NCI-H2196 (cell line): ENCODE data around the gene IRGC.
"Not testable (repeated sequence)": the region's sequence is repeated elsewhere in the genome, so short reads cannot be mapped to it uniquely, and the experiment has no call there.

Experiments used
- DNase-seq: peaks from one replicate; lab custom pipeline; 2025; ENCODE audit not compliant: unreplicated experiment; lab: John Stamatoyannopoulos, UW

Gene IRGC

DNA sequence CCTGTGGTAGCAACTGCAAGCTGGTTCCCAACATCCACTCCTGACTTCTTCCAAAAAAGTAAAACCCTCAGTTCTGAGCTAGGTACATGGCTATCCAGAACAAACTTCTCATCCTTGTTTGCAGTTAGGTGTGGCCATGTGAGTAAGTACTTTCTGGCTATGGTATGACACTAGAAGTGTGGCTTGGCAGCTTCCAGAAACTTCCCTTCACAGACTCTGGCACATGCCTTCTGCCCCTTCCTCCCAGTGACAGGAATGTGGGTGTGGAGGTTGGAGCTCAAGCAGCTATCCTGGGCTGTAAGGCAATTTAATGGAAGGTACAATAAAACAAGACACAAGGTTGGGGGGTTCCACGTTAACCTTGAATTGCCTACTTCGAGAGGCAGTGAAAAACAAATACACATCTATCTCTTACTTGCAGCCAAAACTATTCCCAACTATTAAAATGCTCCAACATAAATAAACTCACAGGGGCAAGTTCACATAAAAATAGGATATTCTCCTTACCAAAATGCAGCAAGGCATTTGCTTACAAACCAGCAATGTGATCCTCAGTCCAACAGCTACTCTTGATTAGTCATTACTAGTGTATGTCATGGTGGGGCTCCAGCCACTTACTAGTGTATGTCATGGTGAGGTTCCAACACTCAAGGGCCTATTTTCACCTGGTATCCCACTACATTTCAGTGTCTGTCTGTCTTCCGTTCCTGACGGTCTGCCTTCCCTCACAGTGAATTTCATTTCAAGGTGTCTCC, 35.8 kb downstream of the IRGC start:
- no peak for DNase-seq

DNA sequence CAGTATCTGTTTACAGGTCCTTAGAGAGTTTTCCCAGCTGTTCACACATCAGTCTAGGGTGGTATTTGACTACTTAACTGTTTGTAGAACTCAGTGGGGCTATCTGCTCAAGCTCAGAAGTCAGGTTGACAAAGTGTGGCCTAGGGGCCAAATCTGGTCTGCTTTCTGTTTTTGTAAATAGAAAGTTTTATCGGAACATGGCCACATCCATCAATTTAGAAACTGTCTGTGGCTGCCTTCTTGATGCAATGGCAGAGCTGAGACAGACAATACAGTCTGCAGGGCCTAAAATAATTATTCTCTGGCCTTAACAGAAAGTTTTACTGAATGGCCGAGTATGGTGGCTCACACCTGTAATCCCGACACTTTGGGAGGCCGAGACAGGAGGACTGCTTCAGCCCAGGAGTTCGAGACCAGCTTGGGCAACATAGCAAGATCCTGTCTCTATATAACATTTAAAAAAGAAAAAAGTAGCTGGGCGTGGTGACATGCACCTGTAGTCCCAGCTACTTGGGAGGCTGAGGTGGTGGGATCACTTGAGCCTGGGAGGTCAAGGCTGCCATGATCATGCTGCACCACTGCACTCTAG, 36.5 kb downstream of the IRGC start:
- no peak for DNase-seq

DNA sequence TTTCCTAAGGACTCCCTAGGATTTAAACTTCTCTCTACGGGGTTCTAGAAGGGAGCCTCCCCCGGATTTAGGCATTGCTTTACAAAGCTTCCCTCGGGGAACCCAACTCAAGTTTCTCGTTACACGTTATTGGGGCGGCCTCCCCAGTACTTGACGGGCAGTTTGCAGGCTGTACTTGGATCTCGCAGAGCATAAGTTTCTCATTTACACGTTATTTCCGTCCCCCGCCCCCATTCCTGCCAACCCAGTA, 38.3 kb downstream of the IRGC start:
- DNase-seq = no peak

DNA sequence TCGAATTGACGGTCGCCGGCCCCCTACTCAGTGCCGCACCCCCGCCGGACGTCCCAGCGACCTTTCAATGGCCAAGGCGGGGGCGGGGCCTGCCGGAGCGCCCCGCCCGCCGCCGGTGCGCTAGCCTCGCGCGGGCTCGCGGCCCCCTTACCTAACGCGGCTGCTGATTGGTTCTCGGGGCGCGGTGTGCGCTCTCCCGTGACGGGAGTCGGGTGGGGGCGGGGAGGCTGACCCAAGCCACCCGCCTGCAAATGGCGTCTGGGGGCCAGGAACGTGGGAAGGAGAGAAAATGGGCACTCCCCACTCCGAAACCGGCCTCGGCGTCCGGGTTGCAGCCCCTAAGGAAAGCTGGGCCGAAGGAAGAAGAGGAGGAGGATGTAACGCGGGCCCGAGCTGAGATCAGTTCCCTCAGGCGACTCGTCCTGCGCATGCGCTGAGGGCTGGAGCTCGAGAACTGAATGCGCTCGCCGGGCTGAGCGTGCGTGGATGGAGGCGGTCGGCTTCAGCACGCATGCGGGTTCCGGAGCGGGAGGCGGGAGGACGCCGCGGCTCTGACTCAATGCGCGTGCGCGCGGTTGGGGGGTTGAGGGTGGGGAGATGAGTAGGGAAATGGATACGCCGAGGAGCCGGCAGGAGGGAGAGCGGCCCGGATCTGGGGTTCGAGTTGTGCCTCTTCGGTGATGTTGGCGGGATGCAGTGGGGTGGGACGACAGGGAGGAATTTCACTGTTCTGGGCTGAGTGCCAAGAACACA, 38.8 kb downstream of the IRGC start, which contains the start of gene SMG9:
TSS of gene SMG9 (minus strand) at position 460 of the 753 bp plus-strand sequence. CDS start 4,221 bp downstream, outside the sequence.
- DNase-seq = peak; percentile 99

DNA sequence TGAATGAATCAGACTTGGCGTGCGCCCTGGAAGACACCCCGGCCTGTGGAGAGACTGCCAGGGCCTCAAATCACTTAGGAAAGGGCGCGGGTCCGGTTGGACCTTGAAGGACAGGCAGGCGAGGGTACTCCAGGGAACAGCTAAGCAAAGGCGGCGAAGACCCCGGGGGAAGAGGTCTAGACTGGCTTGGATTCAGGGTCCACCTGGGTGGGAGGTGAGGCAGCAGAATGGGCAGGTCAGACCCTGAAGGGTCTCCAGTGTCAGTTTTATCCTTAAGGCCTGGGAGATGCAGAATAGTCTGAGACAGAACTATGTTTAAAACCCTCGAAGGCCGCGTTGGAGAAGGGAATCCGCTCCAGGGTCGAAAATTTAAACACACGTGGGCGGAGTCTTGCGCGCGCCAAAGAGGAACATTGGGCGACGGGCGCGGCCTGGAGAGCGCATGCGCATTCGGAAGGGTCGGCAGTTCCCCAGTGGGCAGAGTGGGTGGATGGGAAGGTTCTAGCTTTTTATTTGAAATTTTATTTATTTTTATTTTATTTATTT, 39.5 kb downstream of the IRGC start:
- DNase-seq = peak; percentile 85

DNA sequence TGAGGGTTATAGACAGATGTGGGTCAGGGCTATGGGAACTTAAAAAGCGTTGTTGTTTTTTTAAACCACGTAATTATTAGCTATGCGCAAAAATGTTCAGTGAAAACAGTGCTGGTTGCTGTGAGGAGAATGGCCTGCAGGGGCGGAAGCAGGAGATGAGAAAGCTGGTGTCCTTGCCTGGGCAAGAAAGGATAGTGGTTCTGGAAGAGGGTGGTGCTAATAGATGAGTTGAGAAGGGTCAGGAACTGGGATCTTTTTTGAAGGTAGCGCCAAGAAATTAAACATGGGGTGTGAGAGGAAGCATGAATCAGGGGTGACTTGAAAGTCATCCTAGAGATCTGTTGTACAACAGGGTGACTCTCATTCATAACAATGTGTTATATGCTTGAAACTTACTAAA, 43.6 kb downstream of the IRGC start:
- DNase-seq = no peak

DNA sequence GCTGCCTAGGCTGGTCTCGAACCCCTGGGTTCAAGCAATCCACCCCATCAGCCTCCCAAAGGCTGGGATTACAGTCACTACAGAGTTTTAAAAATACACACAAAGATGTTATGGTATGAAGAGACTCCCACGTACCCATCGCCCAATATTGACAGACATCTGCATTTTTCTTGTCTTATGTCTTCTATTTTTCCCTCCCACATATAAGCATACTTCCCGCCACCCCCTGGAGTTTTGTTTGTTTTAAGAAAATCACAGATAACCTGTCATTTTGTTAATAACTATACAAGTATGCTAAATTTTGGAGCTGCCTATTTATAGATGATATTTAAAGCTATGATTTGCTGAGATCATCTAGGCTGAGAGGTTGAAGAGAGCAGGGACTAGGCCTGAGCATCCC, 45.1 kb downstream of the IRGC start:
- DNase-seq = no peak

DNA sequence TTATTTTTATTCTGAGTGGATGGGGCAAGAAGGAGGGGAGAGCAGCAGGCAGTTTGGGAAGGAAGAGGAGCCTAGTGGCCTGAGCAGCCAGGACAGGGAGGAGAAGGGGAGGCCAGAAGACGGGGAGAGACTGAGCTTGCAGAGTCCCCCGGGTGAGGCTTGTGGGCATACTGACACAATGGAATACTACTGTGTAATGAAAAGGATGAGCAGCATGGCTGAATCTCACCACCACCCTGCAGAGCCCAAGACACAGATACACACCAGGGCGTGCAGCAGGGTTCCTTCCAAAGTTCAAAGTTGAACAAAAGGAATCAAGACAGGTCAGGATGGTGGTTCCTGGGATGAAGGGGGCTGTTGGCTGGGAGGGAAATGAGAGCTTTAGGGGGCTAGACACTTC, 46.9 kb downstream of the IRGC start:
- no peak for DNase-seq

DNA sequence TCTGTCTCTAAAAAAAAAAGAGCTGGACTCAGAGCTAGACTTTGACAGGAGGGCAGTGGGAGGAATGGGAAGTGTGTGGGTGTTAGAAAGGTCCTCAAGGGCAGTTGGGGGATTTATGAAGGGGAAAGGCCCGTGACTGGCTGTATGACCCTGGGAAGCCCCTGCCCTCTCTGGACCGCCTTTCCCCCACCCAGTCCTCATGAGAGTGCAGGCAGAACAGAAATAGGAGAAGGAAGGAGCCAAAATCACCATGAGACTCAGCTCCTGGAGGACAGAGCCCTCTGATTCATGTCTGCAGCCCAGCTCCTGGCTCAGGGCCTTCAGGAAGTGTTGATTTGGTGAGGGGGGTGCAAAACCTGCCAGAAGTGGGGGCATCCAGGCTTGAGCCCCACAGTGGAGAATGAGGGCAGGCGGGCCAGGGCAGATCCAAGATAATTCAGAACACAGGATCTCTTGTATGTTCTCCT, 47.6 kb downstream of the IRGC start:
- DNase-seq = no peak

DNA sequence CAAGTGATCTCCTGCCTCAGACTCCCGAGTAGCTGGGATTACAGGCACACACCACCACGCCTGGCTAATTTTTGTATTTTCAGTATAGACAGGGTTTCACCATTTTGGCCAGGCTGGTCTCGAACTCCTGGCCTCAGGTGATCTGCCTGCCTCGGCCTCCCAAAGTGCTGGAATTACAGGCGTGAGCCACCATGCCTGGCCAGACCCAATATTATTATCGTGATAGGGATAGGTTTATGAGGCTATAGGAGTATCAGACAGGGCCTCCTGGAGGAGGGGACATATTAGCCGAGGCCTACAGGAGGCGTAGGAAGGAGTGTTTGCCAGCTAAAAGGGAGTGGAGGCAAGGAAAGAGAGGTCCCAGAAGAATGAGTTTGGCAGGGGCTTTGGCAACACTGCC, 48.8 kb downstream of the IRGC start:
- not testable (repeated sequence) for DNase-seq

DNA sequence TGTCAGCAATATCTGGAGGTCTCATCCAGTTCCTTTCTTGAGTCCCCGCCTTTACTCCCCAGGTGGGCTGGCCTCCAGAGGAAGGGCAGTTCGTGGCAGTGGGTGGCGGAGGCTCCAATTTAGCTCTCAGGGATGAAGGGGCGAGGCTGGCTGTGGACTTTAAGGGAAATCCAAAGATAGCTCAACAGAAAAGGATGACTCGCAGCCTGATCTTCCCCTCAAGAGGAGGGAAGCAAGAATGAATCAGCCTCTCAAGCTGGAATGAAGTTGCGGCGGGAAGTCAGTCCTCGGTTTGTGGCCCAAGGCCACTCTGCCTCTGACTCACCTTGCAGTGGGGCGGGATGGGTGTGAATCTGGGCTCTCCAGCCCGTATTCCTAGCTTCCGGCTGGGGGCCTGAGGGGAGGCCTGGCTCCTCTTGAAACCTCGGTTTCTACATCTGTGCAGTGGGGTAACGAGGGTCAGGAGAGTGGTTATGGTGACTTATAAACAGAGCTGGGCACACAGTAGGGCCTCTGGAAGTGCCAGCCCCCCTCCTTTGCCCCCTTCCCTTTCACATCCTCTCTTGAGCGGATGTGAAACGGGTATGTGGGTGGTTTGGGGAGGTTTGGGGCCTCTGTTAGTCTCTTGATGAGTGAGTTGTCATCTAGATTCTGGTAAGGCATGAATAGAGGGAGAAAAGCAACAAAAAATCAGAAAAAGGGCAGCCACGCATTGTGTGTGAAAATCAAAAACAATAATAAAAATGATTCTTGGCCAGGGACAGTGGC, 49.4 kb downstream of the IRGC start:
- no peak for DNase-seq

DNA sequence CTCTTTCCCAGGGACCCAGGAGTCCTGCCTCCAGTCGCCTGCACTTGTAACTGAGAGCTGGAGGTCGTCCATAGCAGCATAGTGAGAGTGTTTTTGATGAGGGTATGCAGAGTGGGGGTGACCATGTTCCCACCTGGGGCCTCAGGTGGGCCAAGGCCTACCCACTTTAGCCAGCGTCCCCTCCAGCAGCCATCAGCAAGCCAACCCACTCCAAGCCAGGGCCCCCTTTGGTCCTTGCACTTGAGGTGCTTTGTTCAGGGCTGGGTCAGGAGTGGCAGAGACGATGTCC, 50.8 kb downstream of the IRGC start:
- no peak for DNase-seq

DNA sequence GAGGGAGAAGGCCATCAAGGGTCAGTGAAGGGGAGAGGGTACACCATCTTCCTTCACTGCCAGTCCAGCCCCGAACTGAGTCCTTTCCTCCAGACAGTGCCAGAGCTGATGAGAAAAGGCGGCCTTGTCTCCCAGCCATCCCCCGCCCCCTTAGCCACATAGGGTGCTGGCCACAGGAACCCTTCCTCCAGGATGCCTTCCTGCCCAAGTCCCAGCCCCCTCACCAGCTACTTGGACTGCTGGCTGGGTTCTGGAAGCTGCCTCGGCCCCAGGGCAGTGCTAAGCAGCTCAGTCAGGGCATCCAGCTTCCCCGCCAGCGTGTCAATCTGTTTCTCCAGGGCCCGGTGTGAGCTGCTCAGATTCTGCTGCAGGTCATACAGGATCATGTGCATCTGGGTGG, 51.4 kb downstream of the IRGC start:
- DNase-seq = no peak

DNA sequence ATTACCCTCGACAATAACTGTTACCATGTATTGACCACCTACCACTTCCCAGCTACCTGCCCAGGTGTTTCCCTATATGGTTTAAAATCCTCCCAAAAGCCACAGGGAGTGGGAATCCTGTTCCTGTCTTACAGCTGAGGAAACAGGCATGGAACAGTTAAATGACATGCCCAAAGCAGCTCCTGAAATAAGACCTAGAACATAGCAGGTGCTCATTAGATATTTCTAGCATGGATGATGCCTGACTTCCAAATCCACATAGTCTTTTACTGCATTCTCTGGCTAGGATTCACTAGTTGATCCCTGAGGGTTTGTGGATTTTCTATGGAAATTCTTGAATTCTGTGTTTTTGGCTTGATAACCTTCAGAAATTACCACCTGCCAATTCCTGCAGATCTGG, 51.9 kb downstream of the IRGC start:
- no peak for DNase-seq

DNA sequence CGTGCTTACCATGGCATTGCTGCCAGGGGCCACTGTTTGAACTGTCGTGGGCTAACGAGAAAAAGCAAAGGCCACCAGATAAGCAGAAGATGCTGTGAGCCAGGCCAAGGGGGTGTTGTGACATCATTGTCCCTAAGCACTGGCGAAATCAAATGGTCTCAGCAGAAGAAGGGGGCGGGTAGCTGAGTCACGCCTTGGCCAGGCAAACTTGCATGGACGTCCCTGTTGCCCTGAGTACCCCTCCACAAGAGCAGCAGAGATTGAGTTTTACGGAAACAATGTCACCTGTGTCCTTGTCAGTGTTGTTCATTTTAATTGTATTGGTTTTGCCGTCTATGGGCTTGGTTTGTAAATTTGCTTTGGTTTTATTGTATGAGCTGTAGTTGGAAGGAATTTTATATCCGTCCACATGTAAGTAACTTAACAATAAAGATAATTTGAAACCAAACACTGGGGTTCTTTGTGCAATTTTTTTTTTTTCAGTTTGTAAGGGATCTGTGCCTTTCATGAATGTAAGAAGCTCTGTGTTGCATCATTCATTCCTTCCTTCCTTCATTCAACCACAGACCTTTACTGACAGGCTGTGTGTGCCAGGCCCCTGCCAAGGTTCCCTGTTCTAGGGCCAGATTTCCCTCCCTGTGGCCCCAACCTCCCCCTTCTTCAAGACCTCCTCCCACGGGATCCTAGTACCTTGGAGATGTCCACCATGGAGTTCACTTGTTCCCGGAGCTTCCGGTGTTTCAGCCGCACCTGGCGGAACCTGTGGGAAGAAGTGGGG, 52.6 kb downstream of the IRGC start:
- DNase-seq = no peak

DNA sequence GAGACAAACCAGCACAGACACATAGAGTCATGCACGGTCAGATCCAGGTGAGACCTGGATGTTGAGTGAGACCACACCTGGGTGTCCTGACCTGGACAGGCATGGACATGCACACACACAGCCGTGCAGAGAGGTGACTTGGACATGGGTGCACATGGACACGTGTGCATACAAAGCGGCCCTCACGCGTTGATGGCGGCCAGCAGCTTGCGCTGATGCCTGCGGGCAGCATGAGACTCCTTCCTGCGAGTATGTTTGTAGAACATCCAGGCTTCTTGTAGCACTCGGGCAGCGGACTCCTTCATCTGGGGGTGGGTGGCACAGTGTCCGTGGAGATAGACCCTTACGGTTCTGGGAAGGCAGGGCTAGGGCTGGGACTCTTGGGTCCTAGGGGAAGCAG, 53.4 kb downstream of the IRGC start:
- no peak for DNase-seq
